CD14-positive monocyte (primary cell): Measurements from ENCODE around the gene MFNG. TPM values are rescaled to one million over a fixed set of nuclear protein-coding genes. Genes with fewer than 3 reads are reported as not detected.

Source experiments
- DNase-seq, 3 donors: peaks; one replicate each; pipeline ENCODE4 v3.0.0-alpha.2; 2011 to 2022
- H2AFZ ChIP-seq: 2 replicates; pipeline ENCODE4 v1.6.0; 2012; ENCODE audit warnings: mild to moderate bottlenecking, low read depth, low read length, inconsistent platforms; ENCODE audit not compliant: insufficient read depth, poor library complexity, severe bottlenecking
- H3K27ac ChIP-seq, 2 donors: 1 replicate in 1 of 2; 2 replicates in 1 of 2; pipeline ENCODE4 v1.5.1; 2012 to 2013; ENCODE audit warnings: low read length in 2 of 2, control low read depth in 1 of 2, inconsistent platforms in 1 of 2, low read depth in 1 of 2, mild to moderate bottlenecking in 1 of 2
- H3K27me3 ChIP-seq, 2 donors: one replicate each; pipeline versions ENCODE4 v1.6.0 to v1.6.1; 2011 to 2013; ENCODE audit warnings: low read length in 2 of 2; ENCODE audit not compliant: control insufficient read depth in 2 of 2, insufficient read depth in 2 of 2
- H3K36me3 ChIP-seq, 2 donors: replicated peaks in 1 of 2; 1 replicate in 1 of 2; 2 replicates in 1 of 2; pipeline versions ENCODE4 v1.5.1 to v1.6.1; 2012 to 2013; ENCODE audit warnings: low read length in 2 of 2, control low read depth in 1 of 2, inconsistent platforms in 1 of 2, mild to moderate bottlenecking in 1 of 2; ENCODE audit not compliant: insufficient read depth in 2 of 2, control insufficient read depth in 1 of 2
- H3K4me1 ChIP-seq, 2 donors: 1 replicate in 1 of 2; 2 replicates in 1 of 2; pipeline versions ENCODE4 v1.5.1 to v1.6.1; 2012 to 2013; ENCODE audit warnings: low read length in 2 of 2, control low read depth in 1 of 2, inconsistent platforms in 1 of 2, mild to moderate bottlenecking in 1 of 2, moderate library complexity in 1 of 2; ENCODE audit not compliant: insufficient read depth in 2 of 2, control insufficient read depth in 1 of 2
- H3K4me2 ChIP-seq: replicated peaks from 2 replicates; pipeline ENCODE3; 2012; ENCODE audit warnings: low read length, moderate library complexity, mild to moderate bottlenecking; ENCODE audit not compliant: poor library complexity, severe bottlenecking; ENCODE audit errors: extremely low read depth
- H3K4me3 ChIP-seq, 3 experiments: fragments of 200-600 bp in 1 of 3; sonication (generic) in 1 of 3; replicated peaks in 1 of 3; 1 replicate in 2 of 3; 2 replicates in 1 of 3; pipeline ENCODE4 v1.5.1; 2011 to 2013; ENCODE audit warnings: low read length in 3 of 3, mild to moderate bottlenecking in 3 of 3, control low read depth in 2 of 3, low read depth in 2 of 3, inconsistent platforms in 1 of 3, moderate library complexity in 1 of 3
- H3K79me2 ChIP-seq: 2 replicates; pipeline ENCODE4 v1.6.0; 2012; ENCODE audit warnings: mild to moderate bottlenecking, control low read depth, inconsistent platforms, low read length, moderate library complexity; ENCODE audit not compliant: insufficient read depth
- H3K9ac ChIP-seq: 2 replicates; pipeline ENCODE4 v1.6.0; 2017; ENCODE audit warnings: low read length, mild to moderate bottlenecking; ENCODE audit not compliant: insufficient read depth, poor library complexity, severe bottlenecking
- H3K9me3 ChIP-seq, 2 donors: replicated peaks in 1 of 2; 1 replicate in 1 of 2; 2 replicates in 1 of 2; pipeline versions ENCODE4 v1.5.1 to v1.6.1; 2012 to 2013; ENCODE audit warnings: low read length in 2 of 2, control low read depth in 1 of 2; ENCODE audit not compliant: control insufficient read depth in 1 of 2, insufficient read depth in 1 of 2
- H4K20me1 ChIP-seq: 2 replicates; pipeline ENCODE4 v1.6.0; 2012; ENCODE audit warnings: mild to moderate bottlenecking, low read length, control low read depth, moderate library complexity; ENCODE audit not compliant: insufficient read depth
- H3K27ac Mint-ChIP-seq, 7 donors: one replicate each; pipeline ENCODE4 v1.8.0; 2020; ENCODE audit warnings: mild to moderate bottlenecking in 7 of 7, mixed read lengths in 7 of 7, moderate library complexity in 6 of 7, inconsistent platforms in 2 of 7
- H3K27me3 Mint-ChIP-seq, 3 donors: one replicate each; pipeline ENCODE4 v1.8.0; 2021 to 2022; ENCODE audit warnings: low read depth in 3 of 3, mild to moderate bottlenecking in 3 of 3, mixed read lengths in 3 of 3, moderate library complexity in 3 of 3, inconsistent platforms in 1 of 3
- H3K36me3 Mint-ChIP-seq, 2 donors: one replicate each; pipeline ENCODE4 v1.8.0; 2020; ENCODE audit warnings: mixed read lengths in 2 of 2, inconsistent platforms in 1 of 2, mild to moderate bottlenecking in 1 of 2
- H3K4me1 Mint-ChIP-seq: one replicate; pipeline ENCODE4 v1.8.0; 2020; ENCODE audit warnings: mild to moderate bottlenecking, mixed read lengths
- H3K4me3 Mint-ChIP-seq, 2 donors: one replicate each; pipeline ENCODE4 v1.8.0; 2020; ENCODE audit warnings: mild to moderate bottlenecking in 2 of 2, mixed read lengths in 2 of 2, moderate library complexity in 1 of 2
- H3K9me3 Mint-ChIP-seq, 7 donors: one replicate each; pipeline ENCODE4 v1.8.0; 2020 to 2022; ENCODE audit warnings: mixed read lengths in 7 of 7, mild to moderate bottlenecking in 6 of 7, moderate library complexity in 6 of 7, inconsistent platforms in 2 of 7
- CTCF ChIP-seq: fragments of 200-600 bp; IDR thresholded peaks from one replicate; pipeline ENCODE4 v1.8.0; 2022; ENCODE audit warnings: antibody characterized with exemption, mild to moderate bottlenecking
- WGBS: methylation state at CpG from one replicate; pipeline ENCODE4 v1.1.5; 2013; ENCODE audit warnings: missing lambda C conversion rate; ENCODE audit not compliant: insufficient coverage; 5-methylcytosine and 5-hydroxymethylcytosine counted together
- intact Hi-C, 2 donors: fragments of 100-400 bp; cut with micrococcal nuclease; formaldehyde crosslinking; loops; one replicate each; pipeline versions ENCODE4 v1.15.0 to v1.15.1; 2023
- polyA plus RNA-seq, 3 donors: library from polyadenylated mRNA; depleted of rRNA in 1 of 3; unstranded in 2 of 3; stranded (reverse) in 1 of 3; fragments of 300-500 nt in 2 of 3; fragments of >200 nt in 1 of 3; fragmentation: Illumina TruSeq in 2 of 3; gene quantifications; 1 replicate in 2 of 3; 2 replicates in 1 of 3; pipeline ENCODE4 v1.2.3, GENCODE V29; 2012 to 2021

The MFNG gene
- polyA plus RNA-seq, 3 donors = 84.1 to 196 (median 181) TPM

- peak overlapping the region in 1 of 7 donors; percentile 64 for H3K27ac Mint-ChIP-seq
- TF ChIP-seq CTCF = no peak
- Histone ChIP-seq H4K20me1 (no peaks in the 10 kb centered on the region), H3K27me3 (peaks cover 0 to 4% of the 10 kb centered on the region in 2 donors), H3K36me3 (no peaks in the 10 kb centered on the region), H3K4me1 (peaks cover 0 to 5% of the 10 kb centered on the region in 2 donors), H3K79me2 (no peaks in the 10 kb centered on the region), H3K9ac (no peak overlapping the region), H3K27ac (no peak overlapping the region), H3K9me3 (no peaks in the 10 kb centered on the region), H3K4me3 (no peak overlapping the region), H2AFZ (no peak overlapping the region), H3K4me2 (no peak overlapping the region)
- DNase-seq = peak in 2 of 3 donors; percentile 14 to 51
- 63% methylated on average over 6 of the region's 11 CpGs for WGBS
- no peaks in the 10 kb centered on the region for H3K9me3 Mint-ChIP-seq
- H3K36me3 Mint-ChIP-seq = no peaks in the 10 kb centered on the region
- peaks cover 12% of the 10 kb centered on the region for H3K4me1 Mint-ChIP-seq
- peaks cover 11 to 24% (median 12%) of the 10 kb centered on the region in 3 donors for H3K27me3 Mint-ChIP-seq
- intact Hi-C loops = no loop called here
- H3K4me3 Mint-ChIP-seq = no peak overlapping the region
Observed at GRCh38 chr22:37503850-37504249, 17.7 kb upstream of the MFNG start.

DNA sequence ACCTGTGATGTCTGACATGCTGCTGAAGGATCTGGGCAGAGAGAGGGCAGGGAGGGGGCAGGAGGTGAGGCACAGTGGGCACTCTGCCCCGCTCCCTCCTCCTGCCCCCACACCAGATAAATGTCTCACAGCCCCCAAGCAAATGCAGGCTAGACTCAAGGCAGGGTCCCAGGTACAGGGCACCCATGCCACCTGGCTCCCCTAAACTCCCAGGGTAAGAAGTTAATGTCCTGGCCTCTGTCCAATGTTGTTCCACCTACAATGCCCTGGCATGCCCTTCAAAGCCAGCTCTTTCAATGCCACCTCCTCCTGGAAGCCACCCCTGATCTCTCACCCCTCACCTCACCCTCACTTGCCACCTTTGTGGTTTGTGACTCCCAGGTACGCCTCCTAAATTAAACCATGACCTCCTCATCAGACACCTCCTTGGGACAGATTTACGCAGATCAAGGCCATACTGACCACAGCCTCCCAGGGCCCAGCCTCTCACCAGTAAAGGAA lies 17.0 kb upstream of the MFNG start:
- intact Hi-C loops = no loop called here
- Histone ChIP-seq H2AFZ (no peak overlapping the region), H3K27ac (no peak overlapping the region), H3K4me3 (no peak overlapping the region), H3K9me3 (no peaks in the 10 kb centered on the region), H3K27me3 (peaks cover 0 to 4% of the 10 kb centered on the region in 2 donors), H3K36me3 (no peaks in the 10 kb centered on the region), H3K4me1 (peaks cover 0 to 5% of the 10 kb centered on the region in 2 donors), H3K79me2 (no peaks in the 10 kb centered on the region), H3K4me2 (no peak overlapping the region), H4K20me1 (no peaks in the 10 kb centered on the region), H3K9ac (no peak overlapping the region)
- Mint-ChIP-seq H3K9me3 (no peaks in the 10 kb centered on the region), H3K4me1 (peaks cover 12% of the 10 kb centered on the region), H3K27me3 (peaks cover 12 to 26% (median 12%) of the 10 kb centered on the region in 3 donors), H3K36me3 (no peaks in the 10 kb centered on the region), H3K27ac (no peak overlapping the region), H3K4me3 (no peak overlapping the region)
- no peak for TF ChIP-seq CTCF
- 100% methylated on average over 2 of the region's 3 CpGs for WGBS
- DNase-seq = no peak
